ENCODE data around the gene NEK3. TPM values are rescaled to one million over a fixed set of nuclear protein-coding genes. Genes with fewer than 3 reads are reported as not detected.

Gene NEK3
- total RNA-seq, 1 donor from 2014 or later, result 14.8 TPM

DNA sequence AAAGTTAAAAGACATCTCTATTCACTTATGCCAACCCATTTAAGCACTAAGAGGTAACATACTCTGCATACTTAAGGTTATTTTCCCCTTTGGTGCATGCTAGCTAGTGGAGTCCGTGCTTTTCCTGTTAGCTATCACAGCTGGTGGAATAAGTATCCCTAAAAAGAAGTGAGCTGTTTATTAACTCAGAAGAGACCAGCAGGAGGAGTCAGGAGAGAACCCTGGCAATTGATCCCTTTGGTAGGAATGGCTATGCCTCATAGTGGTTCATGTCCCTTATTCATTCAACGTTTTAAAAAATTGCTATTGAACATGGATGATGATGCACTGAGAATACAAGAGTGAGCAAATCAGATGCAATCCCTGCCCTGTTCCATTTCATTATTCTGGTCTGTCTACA, 18.1 kb downstream of the NEK3 start:
- no peak for DNase-seq (ENCODE audit: low spot score)
- Mint-ChIP-seq H3K4me1 (ENCODE audit: low read depth) (no peaks in the 10 kb centered on the region), H3K9me3 (ENCODE audit: low read depth) (no peaks in the 10 kb centered on the region), H3K27ac (ENCODE audit: unreplicated experiment) (no peak overlapping the region), H3K4me3 (ENCODE audit: unreplicated experiment) (no peak overlapping the region), H3K27me3 (ENCODE audit: low read depth) (no peaks in the 10 kb centered on the region), H3K36me3 (ENCODE audit: low read depth) (peaks cover 16% of the 10 kb centered on the region)
- TF ChIP-seq, protein P1, sequence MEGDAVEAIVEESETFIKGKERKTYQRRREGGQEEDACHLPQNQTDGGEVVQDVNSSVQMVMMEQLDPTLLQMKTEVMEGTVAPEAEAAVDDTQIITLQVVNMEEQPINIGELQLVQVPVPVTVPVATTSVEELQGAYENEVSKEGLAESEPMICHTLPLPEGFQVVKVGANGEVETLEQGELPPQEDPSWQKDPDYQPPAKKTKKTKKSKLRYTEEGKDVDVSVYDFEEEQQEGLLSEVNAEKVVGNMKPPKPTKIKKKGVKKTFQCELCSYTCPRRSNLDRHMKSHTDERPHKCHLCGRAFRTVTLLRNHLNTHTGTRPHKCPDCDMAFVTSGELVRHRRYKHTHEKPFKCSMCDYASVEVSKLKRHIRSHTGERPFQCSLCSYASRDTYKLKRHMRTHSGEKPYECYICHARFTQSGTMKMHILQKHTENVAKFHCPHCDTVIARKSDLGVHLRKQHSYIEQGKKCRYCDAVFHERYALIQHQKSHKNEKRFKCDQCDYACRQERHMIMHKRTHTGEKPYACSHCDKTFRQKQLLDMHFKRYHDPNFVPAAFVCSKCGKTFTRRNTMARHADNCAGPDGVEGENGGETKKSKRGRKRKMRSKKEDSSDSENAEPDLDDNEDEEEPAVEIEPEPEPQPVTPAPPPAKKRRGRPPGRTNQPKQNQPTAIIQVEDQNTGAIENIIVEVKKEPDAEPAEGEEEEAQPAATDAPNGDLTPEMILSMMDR (IDR thresholded peaks at IDR 0.05), result no peak

- TF ChIP-seq, protein P1 (IDR thresholded peaks at IDR 0.05), result no peak
- no peaks in the 10 kb centered on the region for H3K9me3 Mint-ChIP-seq (ENCODE audit: low read depth)
- no peaks in the 10 kb centered on the region for H3K27me3 Mint-ChIP-seq (ENCODE audit: low read depth)
- H3K27ac Mint-ChIP-seq (ENCODE audit: unreplicated experiment), result no peak overlapping the region
- no peak overlapping the region for H3K4me3 Mint-ChIP-seq (ENCODE audit: unreplicated experiment)
- DNase-seq (ENCODE audit: low spot score), result no peak
- H3K36me3 Mint-ChIP-seq (ENCODE audit: low read depth), result peaks cover 25% of the 10 kb centered on the region
- H3K4me1 Mint-ChIP-seq (ENCODE audit: low read depth), result no peaks in the 10 kb centered on the region
These were observed 21.9 kb downstream of the NEK3 start for GRCh38 chr13:52137489-52137888.

- TF ChIP-seq, protein P1 (IDR thresholded peaks at IDR 0.05), result no peak
- no peaks in the 10 kb centered on the region for H3K27me3 Mint-ChIP-seq (ENCODE audit: low read depth)
These were observed 22.6 kb downstream of the NEK3 start for GRCh38 chr13:52136763-52137162.

GRCh38 chr13:52130641-52131040, 28.8 kb downstream of the NEK3 start:
- no peaks in the 10 kb centered on the region for H3K27me3 Mint-ChIP-seq (ENCODE audit: low read depth)
- TF ChIP-seq, protein P1 (IDR thresholded peaks at IDR 0.05), result no peak
- H3K4me1 Mint-ChIP-seq (ENCODE audit: low read depth), result peaks cover 16% of the 10 kb centered on the region
- no peak overlapping the region for H3K27ac Mint-ChIP-seq (ENCODE audit: unreplicated experiment)
- H3K36me3 Mint-ChIP-seq (ENCODE audit: low read depth), result peaks cover 28% of the 10 kb centered on the region
- DNase-seq (ENCODE audit: low spot score), result no peak
- no peak overlapping the region for H3K4me3 Mint-ChIP-seq (ENCODE audit: unreplicated experiment)
- H3K9me3 Mint-ChIP-seq (ENCODE audit: low read depth), result peaks cover 6% of the 10 kb centered on the region

More at GRCh38 chr13:52136763-52137162, 22.6 kb downstream of the NEK3 start:
- Mint-ChIP-seq H3K27ac (ENCODE audit: unreplicated experiment) (no peak overlapping the region), H3K4me1 (ENCODE audit: low read depth) (no peaks in the 10 kb centered on the region), H3K4me3 (ENCODE audit: unreplicated experiment) (no peak overlapping the region), H3K36me3 (ENCODE audit: low read depth) (peaks cover 31% of the 10 kb centered on the region), H3K9me3 (ENCODE audit: low read depth) (peaks cover under 1% of the 10 kb centered on the region)
- no peak for DNase-seq (ENCODE audit: low spot score)

DNA sequence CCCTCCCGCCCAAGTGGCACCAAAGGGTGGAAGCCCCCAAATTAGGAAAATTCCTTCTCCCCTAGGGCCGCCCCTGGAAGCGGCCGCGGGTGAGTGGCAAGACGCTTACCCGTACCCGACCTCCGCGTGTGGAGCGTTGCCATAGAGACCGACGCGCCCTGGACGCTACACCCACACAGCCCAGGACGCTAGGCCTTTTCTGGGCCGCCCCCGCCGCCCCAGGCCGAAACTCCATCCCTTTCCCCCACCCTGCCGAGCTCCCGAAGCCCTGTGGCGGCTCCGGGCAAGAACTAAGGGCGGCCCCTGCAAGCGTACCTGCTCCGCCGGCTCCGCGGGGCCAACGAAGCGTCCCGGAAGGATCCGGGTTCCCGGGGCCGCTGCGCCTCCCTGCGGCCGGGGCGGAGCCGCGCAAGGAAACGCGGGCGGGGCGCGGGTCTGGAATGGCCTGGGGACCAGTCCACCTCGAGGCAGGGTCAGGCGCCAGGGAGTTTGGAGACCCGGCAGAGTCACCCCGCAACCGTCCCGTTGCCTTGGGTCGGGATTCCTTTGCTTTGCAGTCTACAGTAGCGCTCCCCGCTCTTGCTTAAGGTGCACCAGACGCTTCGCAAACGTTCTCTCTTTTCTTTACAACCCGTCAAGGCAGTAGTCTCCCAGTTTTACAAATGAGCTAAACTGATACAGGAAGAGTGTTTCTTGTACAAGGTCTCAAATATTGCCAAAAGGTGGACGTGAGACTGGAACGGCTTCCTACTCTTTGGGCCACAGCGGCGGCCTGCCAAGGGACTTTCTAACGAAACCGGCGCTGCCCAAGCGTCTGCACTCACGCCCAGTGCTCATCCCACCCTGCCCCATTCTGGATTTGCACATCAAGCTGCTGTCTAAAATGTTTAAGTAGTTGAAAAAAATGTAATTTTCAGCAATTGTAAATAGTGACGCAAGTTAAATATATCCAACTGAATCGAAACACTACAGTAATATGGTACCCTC, 30.4 kb downstream of the NEK3 start, which contains the start of gene NEK5:
TSS of gene NEK5 (minus strand) at position 360 of the 987 bp plus-strand sequence. CDS start 1,591 bp downstream, outside the sequence.
- TF ChIP-seq, protein P1 (IDR thresholded peaks at IDR 0.05), result peak; percentile 92
- Mint-ChIP-seq H3K36me3 (ENCODE audit: low read depth) (peaks cover 24% of the 10 kb centered on the region), H3K4me1 (ENCODE audit: low read depth) (peaks cover 16% of the 10 kb centered on the region), H3K27ac (ENCODE audit: unreplicated experiment) (peak within 1 kb of the TSS; percentile 70), H3K9me3 (ENCODE audit: low read depth) (peaks cover 6% of the 10 kb centered on the region), H3K27me3 (ENCODE audit: low read depth) (peaks cover 1% of the 10 kb centered on the region), H3K4me3 (ENCODE audit: unreplicated experiment) (peak within 1 kb of the TSS; percentile 82)
- DNase-seq (ENCODE audit: low spot score), result peak; percentile 87
